HG02884 (cell line): ENCODE results near the gene FXYD3.
A peak's percentile ranks its signal among the peaks of the same experiment; 100 is the strongest.
"Not testable (repeated sequence)": the region's sequence is repeated elsewhere in the genome, so short reads cannot be mapped to it uniquely, and the experiment has no call there.

Experiments used
- ATAC-seq: cut with Tn5 transposase; IDR thresholded peaks from one replicate; pipeline ENCODE4 v1.9.1; 2021; ENCODE audit warnings: mild to moderate bottlenecking, moderate library complexity; ENCODE audit not compliant: unreplicated experiment

FXYD3 gene

DNA sequence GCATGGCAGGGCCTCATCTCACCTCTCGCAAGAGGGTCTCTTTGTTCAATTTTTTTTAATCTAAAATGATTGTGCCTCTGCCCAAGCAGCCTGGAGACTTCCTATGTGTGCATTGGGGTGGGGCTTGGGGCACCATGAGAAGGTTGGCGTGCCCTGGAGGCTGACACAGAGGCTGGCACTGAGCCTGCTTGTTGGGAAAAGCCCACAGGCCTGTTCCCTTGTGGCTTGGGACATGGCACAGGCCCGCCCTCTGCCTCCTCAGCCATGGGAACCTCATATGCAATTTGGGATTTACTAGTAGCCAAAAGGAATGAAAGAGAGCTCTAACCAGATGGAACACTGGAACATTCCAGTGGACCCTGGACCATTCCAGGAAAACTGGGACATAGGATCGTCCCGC, 8.0 kb downstream of the FXYD3 start:
- no peak for ATAC-seq

DNA sequence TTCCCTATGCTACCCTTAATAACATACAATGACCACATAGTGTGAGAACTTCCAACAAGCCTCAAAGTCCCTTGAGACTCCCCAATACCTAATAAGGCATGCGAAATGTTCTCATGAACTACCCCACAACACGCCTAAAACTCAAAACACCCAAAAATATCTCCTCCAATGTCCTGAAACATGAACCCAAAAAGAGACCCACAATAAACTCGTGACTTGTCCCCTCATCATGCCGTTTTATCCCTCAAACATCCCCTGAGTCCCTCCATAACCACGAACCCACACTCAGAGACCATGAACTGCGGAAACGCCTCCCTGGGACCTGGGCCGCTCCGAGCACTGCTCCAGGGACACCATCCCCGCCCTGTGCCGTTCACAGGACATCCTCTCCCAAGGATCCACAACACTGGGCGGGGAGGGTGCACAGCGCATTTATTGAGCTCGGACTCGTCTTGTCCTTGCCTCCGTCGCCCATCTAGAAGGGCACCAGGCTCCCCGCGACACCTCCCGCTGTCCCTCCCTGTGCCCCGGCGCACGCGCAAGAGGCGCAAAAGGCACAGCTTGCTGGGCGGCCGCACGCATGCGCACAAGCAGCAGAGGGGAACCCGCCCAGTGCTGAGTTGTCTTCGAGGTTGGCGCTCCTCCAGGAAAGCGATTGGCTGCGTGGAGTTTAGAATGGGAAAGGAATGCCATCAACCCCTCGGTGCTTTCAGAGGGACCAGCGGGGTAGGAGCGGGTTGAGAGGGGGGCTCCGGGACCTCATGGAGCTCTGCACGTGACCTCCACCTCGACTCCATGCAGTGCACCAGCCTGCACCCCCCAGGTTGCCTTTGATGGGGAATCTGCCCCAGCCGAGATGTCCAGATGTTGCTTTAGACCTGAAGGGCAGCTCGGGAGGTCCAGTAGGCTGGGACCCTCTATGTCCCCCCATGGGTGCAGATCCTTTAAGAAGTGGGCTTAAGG, 8.8 kb downstream of the FXYD3 start:
- ATAC-seq: peak; percentile 66

DNA sequence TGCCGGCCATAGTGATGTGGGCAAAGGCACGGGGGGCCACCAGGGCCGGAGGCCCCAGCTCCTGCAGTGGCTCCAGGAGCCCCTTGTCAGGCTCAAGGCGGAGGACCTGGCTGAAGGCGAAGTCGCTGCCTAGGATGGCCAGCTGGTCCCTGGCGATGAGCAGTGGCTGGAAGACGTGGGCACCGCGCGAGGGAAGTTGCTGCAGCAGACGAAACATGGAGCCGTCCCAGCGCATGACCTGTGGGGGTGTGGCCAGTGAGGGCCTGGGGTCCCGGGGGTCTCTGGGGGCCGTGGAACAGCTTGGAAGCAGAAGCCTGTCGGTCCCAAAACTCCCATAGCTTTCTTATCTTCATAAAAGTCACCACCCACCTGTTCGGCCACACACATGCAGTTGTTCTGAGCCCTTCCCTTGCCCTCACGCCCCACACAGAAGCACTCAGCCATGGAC, 9.7 kb downstream of the FXYD3 start:
- ATAC-seq: no peak

DNA sequence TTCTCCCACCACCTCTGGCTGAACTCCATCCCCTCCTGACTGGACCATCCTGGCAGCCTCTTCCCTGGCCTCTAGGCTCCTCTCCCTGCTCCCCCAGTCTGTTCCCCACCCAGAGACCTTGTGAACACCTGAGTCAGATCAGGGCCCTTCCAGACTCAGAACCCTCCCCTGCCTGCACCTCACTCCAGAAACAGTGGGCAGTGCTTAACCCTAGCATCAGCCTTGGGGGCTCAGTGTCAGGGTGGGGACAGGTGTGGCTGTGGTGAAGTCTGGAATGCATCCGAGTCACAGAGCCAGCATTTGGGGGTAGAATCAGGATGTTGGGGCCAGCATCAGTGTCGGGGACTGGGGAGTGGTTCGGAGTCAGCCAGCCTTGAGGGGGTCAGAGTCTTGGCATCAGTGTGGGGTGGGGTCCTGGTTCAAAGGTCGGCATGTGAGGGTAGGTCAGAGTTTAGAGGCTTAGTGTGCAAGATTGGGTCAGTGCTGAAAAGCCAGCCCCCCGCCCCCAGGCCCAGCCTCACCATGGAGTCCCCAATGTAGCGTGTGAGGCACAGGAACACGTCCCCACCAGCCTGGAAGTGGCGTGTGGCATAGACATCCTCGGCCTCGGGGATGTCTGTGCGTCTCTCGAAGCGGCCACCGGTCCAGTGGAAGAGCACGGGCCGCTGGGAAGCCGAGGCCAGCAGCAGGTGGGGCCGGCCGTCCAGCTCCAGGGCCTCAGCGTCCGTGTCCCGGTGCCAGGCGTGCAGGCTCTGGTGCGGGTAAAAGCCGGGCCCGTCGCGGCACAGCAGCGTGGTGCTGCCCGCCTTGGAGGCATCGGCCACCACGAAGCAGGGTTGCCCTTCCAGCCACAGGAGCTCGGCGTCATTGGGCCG, 10.4 kb downstream of the FXYD3 start:
- no peak for ATAC-seq

DNA sequence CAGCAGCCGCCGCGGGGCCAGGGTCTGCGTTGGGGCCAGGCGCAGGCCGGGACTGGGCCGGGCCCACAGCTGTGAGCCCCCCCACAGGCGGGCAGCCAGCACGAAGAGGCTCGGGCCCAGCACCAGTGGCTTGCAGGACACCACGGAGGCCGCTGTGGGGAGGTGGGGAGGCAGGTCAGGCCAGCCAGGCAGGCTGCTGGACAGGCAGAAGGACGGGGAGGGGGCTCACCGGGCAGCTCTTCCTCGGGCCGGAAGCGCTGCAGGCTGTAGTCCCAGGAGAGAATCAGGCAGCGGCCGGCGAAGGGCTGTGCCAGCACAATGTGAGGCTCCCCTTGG, 11.0 kb downstream of the FXYD3 start:
- ATAC-seq: no peak

DNA sequence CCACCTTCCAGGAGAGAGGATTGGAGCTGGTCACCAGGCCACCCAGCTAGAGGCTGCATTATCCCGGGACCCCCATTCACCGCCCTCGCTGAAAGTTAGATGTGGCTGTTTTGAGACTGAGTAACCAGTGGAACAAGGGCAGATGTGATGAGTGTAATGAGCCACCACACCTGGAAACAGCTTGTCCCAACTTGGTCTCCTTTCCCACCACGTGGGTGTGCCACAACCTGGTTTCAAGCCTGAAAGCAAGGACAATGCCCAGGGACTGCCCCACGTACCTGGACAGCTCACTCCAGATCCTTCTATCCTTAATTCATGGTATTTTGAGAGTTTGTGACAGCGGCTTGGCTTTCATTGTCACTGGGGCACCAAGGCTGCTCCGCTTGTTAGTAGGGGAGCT, 12.2 kb downstream of the FXYD3 start:
- no peak for ATAC-seq

DNA sequence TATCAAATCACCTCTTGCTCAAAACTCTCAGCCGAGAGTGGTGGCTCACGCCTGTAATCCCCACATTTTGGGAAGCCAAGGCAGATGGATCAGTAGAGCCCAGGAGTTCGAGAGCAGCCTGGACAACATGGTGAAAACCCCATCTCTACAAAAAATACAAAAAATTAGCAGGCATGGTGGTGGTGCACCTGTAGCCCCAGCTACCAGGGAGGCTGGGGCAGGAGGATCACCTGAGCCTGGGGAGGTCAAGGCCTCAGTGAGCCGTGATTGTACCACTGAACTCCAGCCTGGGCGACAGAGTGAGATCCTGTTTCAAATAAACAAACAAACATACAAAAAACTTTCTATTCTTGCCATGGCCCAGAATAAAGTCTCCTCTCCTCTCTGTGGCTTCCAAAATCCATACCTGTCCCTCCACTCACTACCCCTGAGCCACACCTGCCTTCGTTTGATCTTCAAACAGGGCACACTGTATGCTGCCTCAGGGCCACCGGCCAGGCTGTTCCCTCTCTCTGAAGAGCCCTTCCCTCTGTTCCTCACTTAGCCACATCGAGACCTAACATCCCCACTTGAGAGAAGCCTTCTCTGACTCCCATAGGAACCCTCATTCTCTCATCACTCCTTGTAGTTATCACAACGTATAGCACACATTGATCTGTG, 12.9 kb downstream of the FXYD3 start:
- no peak for ATAC-seq

DNA sequence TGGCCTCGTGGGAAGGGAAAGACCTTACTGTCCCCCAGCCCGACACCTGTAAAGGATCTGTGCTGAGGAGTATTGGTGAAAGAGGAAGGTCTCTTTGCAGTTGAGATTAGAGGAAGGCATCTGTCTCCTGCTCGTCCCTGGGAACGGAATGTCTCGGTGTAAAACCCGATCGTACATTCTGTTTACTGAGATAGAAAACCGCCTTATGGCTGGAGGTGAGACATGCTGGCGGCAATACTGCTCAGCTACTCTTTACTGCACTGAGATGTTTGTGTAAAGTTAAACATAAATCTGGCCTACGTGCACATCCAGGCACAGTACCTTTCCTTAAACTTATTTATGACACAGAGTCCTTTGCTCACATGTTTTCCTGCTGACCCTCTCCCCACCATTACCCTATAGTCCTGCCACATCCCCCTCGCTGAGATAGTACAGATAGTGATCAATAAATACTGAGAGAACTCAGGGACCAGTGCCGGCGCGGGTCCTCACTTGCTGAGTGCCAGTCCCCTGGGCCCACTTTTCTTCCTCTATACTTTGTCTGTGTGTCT, 14.2 kb downstream of the FXYD3 start:
- ATAC-seq: not testable (repeated sequence)

DNA sequence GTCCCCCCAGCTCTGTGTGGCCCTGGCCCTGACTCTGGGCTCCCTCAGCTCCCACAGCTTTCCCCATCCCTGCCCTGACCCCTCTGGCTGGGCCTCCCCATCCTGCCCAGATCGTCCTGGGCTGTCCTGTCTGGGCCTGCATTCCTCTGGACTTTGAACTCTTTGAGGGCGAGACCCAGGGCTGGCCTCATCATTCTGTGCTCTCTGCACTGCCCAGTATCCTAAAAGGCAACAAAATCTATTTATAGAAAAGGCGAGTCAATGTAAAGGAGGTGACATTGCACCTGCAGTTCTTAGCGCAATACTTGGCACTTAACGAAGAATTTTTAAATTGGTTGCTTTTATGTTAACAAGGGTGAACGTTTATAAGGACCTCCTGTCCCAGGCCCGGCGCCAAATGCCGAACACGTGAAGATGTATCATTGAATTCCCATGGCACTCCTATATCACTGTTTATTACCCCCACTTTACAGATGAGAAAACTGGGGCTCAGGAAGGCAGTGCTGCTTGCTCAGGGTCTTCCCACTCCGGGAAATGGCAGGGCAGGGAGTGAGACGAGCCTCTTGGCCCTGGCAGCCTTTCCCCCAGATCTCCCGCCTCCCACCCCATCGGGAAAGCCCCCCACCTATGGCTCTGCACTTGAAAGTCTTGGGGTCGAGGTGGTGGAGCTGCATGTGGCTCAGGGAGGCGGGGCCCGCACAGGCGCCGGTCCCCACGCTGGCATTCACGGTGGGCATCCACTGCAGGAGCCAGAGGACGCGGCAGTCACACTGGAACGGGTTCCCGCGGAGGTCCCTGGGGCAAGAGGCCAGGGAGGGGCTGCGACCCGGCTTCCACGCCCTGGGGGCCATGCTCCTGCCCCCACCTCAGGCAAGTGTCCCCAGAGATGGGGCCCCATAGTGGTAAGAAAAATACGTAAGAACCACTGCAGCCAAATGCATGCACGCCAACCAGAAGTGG, 15.4 kb downstream of the FXYD3 start:
- no peak for ATAC-seq

DNA sequence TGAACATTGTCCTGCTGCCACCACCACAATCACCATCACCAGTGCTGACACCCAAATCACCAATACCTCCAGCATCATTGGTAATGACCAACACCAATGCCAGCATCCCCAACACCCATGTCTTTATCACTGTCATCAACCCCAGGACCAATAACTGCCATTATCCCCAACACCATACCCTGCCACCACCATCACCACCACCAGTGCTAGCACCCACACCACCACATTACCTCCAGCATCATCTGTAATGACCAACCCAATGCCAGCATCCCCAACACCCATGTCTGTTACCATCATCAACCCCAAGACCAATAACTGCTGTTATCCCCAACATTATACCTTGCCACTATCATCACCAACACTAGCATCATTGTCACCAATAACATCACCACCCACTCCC, 16.6 kb downstream of the FXYD3 start:
- no peak for ATAC-seq

DNA sequence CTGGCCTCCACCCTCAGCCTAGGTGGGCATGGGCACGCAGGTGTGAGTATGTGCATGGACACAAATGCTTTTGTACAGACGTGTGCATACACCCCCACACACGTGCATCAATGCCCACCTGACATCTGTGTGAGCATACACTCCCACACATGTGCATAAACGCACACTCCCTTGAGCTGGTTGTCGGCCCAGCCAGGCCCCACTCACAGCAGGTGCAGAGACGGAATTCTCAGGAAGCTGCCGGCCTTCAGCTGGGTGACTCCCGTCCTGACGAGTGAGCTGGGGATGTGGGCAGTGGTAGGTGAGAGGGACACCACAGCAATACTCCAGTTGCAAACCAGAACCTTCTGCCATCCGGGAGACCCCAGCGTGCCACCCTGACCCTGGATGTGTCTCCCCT, 18.2 kb downstream of the FXYD3 start:
- no peak for ATAC-seq

DNA sequence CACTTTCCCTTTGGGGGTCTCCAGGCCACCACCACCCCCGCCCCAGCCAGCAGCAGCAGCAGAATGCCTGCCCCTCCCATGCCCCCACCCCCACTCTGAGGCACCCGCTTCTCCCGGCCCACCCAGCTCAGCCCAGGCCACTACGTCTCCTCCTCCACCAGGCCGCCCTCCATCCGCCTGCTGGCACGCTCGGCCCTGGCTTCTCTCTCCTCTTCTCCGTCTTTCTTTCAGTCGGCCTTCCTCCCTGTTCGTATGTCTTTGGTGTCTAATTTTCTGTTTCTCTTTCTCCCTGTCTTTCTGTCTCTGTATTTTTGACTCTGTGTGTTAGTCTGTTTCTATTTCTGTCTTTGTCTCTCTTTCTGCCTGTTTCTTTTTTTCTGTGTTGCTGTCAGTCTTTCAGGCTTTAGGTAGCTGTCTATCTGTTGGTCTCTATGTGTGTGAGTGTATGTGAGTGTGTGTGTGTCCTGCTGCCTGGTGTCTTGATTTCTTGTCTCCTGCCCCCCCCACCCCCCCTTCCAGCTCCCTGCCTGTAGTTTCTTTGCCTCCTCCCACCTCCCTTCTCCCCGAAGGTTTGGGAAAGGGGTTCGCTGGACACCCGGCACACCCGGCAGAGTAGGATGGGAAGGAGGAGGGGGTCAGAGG, 19.1 kb downstream of the FXYD3 start, which contains the start of gene LGI4:
TSS of gene LGI4 (minus strand) at position 459 of the 642 bp plus-strand sequence. CDS start at position 80, 379 bp downstream.
- no peak for ATAC-seq

DNA sequence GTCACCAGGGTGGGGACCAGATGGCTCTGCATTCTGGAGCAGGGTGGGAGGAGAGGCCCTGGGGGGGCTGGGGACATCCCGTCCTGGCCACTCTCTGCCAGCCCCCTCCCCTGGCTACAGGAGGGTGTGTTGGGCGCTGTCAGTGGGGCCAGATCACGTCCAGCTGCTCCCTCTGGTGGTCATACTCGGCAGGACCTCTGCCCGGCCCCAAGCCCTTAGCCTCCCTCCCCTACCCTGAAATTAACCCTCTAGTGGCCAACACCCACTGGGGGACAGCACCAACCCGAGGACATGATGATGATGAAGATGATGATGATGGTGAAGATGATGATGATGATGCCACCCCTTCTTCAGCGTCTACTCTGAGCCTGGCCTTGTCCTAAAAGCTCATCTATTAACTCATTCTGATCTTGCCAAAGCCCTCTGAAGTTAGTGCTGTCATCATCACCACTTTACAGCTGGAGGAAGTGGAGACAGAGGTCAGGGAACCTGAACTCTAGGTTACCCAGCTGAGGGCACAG, 19.8 kb downstream of the FXYD3 start:
- ATAC-seq: no peak

DNA sequence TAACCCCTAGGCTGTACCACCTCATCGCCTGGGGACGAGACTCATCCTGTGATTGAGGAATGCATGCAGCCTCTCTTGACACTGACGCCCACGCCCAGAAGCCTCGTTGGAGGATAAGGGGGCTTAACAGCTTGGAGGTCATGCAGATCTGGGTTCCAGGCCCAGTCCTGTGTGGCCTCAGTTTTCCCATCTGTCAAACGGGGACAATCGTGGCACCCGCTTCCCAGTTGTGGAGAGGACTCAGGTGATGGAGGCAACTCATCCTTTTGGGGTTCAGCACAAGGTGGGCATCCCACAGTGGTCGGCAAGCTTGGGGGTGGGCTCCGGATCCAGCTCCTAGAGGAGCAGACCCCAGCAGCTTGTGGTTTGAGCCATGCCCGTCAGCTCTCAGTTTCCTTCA, 20.6 kb downstream of the FXYD3 start:
- ATAC-seq: no peak

DNA sequence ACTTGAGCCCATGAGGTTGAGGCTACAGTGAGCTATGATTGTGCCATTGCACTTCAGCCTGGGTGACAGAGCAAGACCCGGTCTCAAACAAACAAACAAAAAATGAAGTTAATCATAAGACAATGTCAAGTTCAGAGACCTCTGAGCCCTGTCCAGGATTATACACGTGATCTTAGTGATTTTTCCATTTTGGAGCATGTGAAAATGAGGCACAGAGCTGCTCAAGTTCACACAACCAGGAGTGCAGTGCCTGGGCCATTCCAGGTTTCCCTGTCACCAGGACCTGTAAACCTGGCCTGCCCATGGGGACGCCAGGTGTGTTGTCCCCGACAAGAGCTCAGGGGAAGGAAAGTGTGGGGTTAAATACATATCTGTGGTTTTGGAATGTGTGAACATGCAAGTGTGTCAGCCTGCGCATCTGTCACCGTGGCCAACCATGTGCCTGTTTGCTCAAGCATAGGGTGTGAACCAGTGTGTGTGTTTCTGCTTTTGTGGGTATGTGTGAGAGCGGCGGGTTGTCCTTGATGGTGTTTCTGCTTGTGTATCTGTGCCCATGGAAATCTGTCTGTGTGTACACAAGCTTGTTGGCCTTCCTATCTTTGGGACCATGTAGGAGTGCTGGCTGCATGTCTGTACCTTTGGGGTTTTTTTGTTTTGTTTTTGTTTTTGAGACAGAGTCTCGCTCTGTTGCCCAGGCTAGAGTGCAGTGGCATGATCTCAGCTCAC, 21.5 kb downstream of the FXYD3 start:
- ATAC-seq: no peak

DNA sequence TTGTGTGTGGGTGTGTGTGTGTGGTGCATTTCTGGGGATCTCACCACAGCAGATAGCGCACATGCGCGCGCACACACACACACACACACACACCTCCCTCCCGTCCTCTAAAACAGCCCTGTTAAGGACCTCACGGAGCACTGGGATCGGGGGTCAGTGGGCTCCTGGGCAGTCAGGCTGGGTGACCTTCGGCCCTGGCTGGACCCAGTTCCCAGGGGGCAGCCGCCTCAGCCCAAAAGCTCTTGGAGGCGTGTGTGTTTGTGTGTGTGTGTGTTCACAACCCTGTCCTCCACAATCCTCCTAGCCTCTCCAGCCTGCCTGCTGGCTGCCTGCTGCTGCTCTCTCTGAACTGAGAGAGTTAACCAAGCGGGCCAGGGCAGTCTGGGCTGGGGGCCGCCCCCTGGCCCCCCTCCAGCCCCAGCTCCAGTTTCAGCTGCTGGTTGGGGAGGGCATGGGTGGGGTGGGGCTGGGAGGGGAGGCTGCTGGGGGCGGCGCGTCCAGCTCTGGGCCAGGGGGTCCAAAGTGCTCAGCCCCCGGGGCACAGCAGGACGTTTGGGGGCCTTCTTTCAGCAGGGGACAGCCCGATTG, 22.8 kb downstream of the FXYD3 start, which contains the start of gene FXYD1:
TSS of gene FXYD1 (plus strand) at position 520 of the 588 bp plus-strand sequence. CDS start 1,256 bp downstream, outside the sequence.
- ATAC-seq: no peak

DNA sequence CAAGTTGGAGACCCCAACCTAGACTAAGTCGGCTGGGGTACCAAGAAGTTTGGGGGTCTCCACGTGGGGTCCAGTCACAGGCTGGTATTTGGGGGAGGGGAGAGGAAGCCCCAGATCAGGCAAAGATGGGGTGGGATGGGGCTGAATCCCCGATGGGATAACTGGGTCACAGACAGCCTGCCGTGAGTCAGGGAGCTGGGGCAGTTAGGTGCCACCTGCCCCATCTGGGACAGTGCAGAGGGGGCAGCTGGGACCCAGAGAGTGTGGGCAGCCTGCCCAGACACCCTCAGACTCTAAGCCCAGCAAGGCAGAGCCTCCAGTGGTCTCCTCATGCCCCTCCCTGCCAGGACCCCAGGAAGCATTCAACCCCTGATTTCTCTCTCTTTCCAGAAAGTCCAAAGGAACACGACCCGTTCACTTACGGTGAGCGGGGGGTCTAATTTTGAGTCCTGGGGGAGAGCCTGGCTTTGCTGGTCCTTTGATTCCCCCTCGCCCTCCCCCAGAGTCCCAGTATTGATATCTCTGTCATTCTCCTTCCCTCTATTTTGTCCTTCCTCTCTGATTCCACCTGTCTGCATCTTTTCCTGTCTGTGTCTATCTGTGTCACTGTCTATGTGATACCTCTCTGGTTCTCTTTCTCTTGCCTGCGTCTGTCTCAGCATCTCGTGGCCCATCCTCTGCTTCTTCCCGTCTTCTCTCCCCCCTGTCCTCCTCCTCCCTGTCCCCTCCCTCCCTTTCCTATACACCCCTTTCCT, 24.8 kb downstream of the FXYD3 start:
- no peak for ATAC-seq
